ENCODE measurements around the gene NCK2.

The NCK2 gene

DNA sequence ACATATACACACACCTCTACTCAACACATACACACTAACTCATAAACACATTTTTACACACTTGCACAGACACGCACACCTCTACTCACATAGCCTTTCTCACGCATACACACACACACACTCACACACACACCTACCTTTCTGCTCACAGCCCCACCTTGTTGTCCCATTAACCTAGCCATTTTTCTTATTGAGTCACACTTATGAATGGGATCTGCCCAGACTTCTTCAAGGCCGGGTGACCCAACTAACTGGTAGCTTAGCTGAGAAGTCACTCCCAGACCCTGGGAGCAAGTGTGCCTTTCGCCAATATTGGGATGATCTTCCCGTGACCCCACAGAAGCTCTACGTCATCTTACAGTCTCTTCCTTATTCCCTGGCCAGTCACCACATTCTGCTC, 192.2 kb downstream of the NCK2 start:
- no peak for DNase-seq

GRCh38 chr2:105937498-105938097, 192.9 kb downstream of the NCK2 start:
- DNase-seq: no peak
